Measurements from ENCODE around the gene ZDHHC24. TPM values are rescaled to one million over a fixed set of nuclear protein-coding genes. Genes with fewer than 3 reads are reported as not detected.

The ZDHHC24 gene
- polyA plus RNA-seq, 4 donors = 3.1 to 11.0 (median 5.5) TPM

DNA sequence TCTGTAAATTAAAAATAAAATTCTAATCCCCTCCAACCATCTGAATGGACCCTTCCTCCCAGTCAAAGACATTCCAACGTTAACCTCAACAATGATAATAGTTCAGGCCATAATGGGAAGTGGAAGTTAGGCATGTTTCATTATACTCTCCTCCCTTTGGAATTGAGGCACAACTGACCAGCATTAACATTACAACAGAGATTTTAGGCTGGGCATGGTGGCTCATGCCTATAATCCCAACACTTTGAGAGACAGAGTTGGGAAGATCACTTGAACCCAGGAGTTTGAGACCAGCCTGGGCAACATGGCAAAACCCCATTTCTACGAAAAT is 25.0 kb upstream of the ZDHHC24 start:
- Histone ChIP-seq H3K4me1 (ENCODE audit: control insufficient read depth in 3 of 3, insufficient read depth in 2 of 3, low read depth in 1 of 3, low read length in 2 of 3) (no peaks in the 10 kb centered on the region), H3K27ac (ENCODE audit: low read depth in 1 of 3, low read length in 2 of 3) (no peak overlapping the region), H3K9me3 (ENCODE audit: control insufficient read depth in 2 of 2, insufficient read depth in 1 of 2, low read depth in 1 of 2, low read length in 1 of 2) (no peaks in the 10 kb centered on the region), H3K4me3 (ENCODE audit: low read depth in 1 of 3, low read length in 3 of 3) (no peak overlapping the region), H3K36me3 (ENCODE audit: control insufficient read depth in 3 of 3, insufficient read depth in 2 of 3, low read depth in 1 of 3, low read length in 3 of 3) (no peaks in the 10 kb centered on the region), H3K27me3 (ENCODE audit: control insufficient read depth in 3 of 3, insufficient read depth in 3 of 3, low read length in 3 of 3) (peaks cover 0 to 28% (median 0%) of the 10 kb centered on the region in 3 donors)
- DNase-seq (no peak), FAIRE-seq (no peak)
- 64 to 77% (median 75%) methylated on average over 2 of the region's 2 CpGs for WGBS, 3 donors

DNA sequence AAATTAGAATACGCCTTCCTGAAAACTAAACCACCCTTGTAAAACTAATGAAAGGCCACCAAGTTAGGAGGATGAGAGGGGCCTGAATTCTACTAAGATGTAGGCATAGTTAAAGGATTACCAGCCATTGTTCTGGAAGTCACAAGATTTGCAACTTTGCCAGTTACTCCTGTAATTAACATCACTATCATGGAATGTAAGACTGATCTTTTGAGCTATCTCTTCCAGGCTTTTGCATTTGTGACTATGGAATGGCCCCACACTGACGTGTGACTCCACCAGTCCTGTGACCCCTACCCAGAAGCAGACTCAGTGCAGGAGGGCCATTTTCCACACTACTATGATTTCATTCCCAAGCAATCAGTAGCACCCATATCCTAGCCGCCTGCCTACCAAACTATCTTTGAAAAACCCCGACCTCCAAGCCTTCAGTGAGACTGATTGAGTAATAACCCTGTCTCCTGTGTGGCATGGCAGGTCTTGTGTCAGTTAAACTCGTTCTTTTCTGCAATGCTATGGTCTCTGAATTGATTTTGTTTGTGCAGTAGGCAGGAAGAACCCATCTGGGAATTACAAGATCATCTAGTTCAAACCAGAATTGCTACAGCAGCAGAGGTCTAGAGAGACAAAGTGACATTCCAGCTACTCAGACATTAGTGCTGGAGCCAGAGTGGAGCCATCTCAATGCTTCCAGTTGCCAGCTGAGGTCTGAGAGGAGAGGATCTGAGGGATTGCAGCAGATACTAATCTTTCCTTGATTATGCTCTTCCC is 24.4 kb upstream of the ZDHHC24 start:
- FAIRE-seq = no peak

DNA sequence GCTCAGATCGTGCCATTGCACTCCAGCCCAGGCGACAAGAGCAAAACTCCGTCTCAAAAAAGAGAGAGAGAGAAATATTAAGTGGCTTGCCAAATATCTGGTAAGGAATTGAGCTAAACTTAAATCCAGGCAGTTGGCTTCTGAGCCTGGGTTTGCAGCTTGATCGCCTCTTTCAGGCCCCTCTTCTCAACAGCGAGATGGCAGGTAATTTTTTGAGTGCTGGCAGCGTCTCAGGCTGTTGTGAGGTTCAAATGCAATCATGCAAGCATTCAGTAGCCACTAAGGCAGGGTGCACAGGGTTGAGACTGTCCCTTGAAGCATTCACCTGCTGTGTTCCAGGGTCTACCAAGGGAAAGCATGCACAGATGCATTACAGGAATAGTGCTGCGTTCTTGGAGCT is 23.2 kb upstream of the ZDHHC24 start:
- no peaks in the 10 kb centered on the region for H3K9me3 ChIP-seq (ENCODE audit: control insufficient read depth in 2 of 2, insufficient read depth in 1 of 2, low read depth in 1 of 2, low read length in 1 of 2)
- WGBS, 3 donors = 84 to 86% (median 85%) methylated on average over 7 of the region's 7 CpGs
- no peak for FAIRE-seq
- no peak overlapping the region for H3K4me3 ChIP-seq (ENCODE audit: low read depth in 1 of 3, low read length in 3 of 3)
- H3K27me3 ChIP-seq (ENCODE audit: control insufficient read depth in 3 of 3, insufficient read depth in 3 of 3, low read length in 3 of 3) = peaks cover 0 to 28% (median 0%) of the 10 kb centered on the region in 3 donors
- no peak overlapping the region for H3K27ac ChIP-seq (ENCODE audit: low read depth in 1 of 3, low read length in 2 of 3)
- H3K4me1 ChIP-seq (ENCODE audit: control insufficient read depth in 3 of 3, insufficient read depth in 2 of 3, low read depth in 1 of 3, low read length in 2 of 3) = no peaks in the 10 kb centered on the region
- H3K36me3 ChIP-seq (ENCODE audit: control insufficient read depth in 3 of 3, insufficient read depth in 2 of 3, low read depth in 1 of 3, low read length in 3 of 3) = peaks cover 0 to 3% (median 0%) of the 10 kb centered on the region in 3 donors
- no peak for DNase-seq

More for the DNA sequence above, 24.4 kb upstream of the ZDHHC24 start:
- Histone ChIP-seq H3K4me3 (ENCODE audit: low read depth in 1 of 3, low read length in 3 of 3) (no peak overlapping the region), H3K9me3 (ENCODE audit: control insufficient read depth in 2 of 2, insufficient read depth in 1 of 2, low read depth in 1 of 2, low read length in 1 of 2) (no peaks in the 10 kb centered on the region), H3K27me3 (ENCODE audit: control insufficient read depth in 3 of 3, insufficient read depth in 3 of 3, low read length in 3 of 3) (peaks cover 0 to 28% (median 0%) of the 10 kb centered on the region in 3 donors), H3K27ac (ENCODE audit: low read depth in 1 of 3, low read length in 2 of 3) (no peak overlapping the region), H3K4me1 (ENCODE audit: control insufficient read depth in 3 of 3, insufficient read depth in 2 of 3, low read depth in 1 of 3, low read length in 2 of 3) (no peaks in the 10 kb centered on the region), H3K36me3 (ENCODE audit: control insufficient read depth in 3 of 3, insufficient read depth in 2 of 3, low read depth in 1 of 3, low read length in 3 of 3) (peaks cover 0 to 3% (median 0%) of the 10 kb centered on the region in 3 donors)
- 56 to 64% (median 58%) methylated on average over 5 of the region's 5 CpGs for WGBS, 3 donors
- DNase-seq = no peak

DNA sequence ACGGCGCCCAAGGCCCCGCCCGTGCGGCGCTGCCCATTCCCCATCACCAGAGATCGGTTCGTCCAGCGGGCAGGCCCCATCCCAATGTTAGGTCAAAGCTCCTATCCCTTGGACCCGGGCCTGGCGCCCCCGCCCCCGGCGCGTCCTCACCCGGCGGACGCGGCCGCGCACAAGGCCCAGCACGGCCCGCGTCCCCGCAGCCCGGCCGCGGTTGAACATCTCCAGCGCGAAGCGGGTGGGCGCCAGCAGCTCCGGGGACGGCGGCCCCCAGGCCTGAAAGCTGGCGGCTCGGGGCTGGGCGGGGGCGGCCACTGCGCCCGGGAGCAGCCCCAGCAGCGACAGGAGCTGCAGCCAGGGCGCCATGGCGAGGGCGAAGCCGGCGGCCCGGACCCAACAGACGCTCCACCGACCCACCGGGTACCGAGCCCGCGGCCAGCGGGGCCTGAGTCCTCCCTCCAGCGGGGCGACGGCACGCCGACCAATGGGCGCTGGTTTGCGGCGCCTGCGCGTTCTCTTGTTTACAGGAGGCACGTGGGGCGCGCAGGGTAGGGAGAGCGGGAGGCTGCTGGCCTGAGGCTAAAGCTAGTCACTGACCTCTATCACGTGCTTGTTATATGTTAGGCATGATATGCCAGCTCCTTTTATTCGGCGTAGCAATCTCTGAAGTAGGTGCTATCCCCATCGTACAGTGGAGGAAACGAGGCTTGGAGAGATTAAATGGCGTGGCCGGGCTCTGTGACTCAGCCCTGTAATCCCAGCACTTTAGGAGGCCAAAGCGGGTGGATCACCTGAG is 22.5 kb upstream of the ZDHHC24 start, which contains the start of gene CTSF:
CTSF (minus strand) TSS at position 483 of the 793 bp plus-strand sequence; CDS start at position 363, 120 bp downstream.
- Histone ChIP-seq H3K4me1 (ENCODE audit: control insufficient read depth in 3 of 3, insufficient read depth in 2 of 3, low read depth in 1 of 3, low read length in 2 of 3) (no peaks in the 10 kb centered on the region), H3K4me3 (ENCODE audit: low read depth in 1 of 3, low read length in 3 of 3) (peak within 1 kb of the TSS in 1 of 3 donors; percentile 58), H3K9me3 (ENCODE audit: control insufficient read depth in 2 of 2, insufficient read depth in 1 of 2, low read depth in 1 of 2, low read length in 1 of 2) (no peaks in the 10 kb centered on the region), H3K27ac (ENCODE audit: low read depth in 1 of 3, low read length in 2 of 3) (no peak within 1 kb of the TSS), H3K36me3 (ENCODE audit: control insufficient read depth in 3 of 3, insufficient read depth in 2 of 3, low read depth in 1 of 3, low read length in 3 of 3) (peaks cover 0 to 3% (median 0%) of the 10 kb centered on the region in 3 donors), H3K27me3 (ENCODE audit: control insufficient read depth in 3 of 3, insufficient read depth in 3 of 3, low read length in 3 of 3) (peaks cover 0 to 28% (median 0%) of the 10 kb centered on the region in 3 donors)
- WGBS, 3 donors = 2 to 5% (median 5%) methylated on average over 54 to 77 of the region's 77 CpGs
- peak; percentile 70 for DNase-seq
- no peak for FAIRE-seq

DNA sequence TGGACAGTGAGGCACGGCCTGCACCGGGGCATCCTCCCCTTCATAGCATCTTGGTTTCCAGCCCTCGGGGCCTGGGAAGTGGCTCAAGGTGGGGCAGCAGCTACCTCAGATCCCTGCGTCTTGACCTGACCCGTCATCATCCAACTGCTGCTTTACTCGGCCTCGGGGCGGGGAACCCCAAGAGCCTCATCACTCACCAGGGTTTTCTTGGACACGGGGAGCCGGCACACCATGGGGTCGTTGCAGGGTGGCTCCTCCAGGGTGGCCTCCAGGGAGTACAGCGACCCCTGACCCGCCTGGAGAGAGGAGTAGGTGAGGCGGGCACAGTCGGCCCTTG is 21.9 kb upstream of the ZDHHC24 start:
- WGBS, 3 donors = 57 to 63% (median 60%) methylated on average over 15 of the region's 15 CpGs
- Histone ChIP-seq H3K4me1 (ENCODE audit: control insufficient read depth in 3 of 3, insufficient read depth in 2 of 3, low read depth in 1 of 3, low read length in 2 of 3) (no peaks in the 10 kb centered on the region), H3K27ac (ENCODE audit: low read depth in 1 of 3, low read length in 2 of 3) (no peak overlapping the region), H3K27me3 (ENCODE audit: control insufficient read depth in 3 of 3, insufficient read depth in 3 of 3, low read length in 3 of 3) (peaks cover 0 to 28% (median 0%) of the 10 kb centered on the region in 3 donors), H3K36me3 (ENCODE audit: control insufficient read depth in 3 of 3, insufficient read depth in 2 of 3, low read depth in 1 of 3, low read length in 3 of 3) (peaks cover 0 to 3% (median 0%) of the 10 kb centered on the region in 3 donors), H3K4me3 (ENCODE audit: low read depth in 1 of 3, low read length in 3 of 3) (peak overlapping the region in 1 of 3 donors; percentile 58), H3K9me3 (ENCODE audit: control insufficient read depth in 2 of 2, insufficient read depth in 1 of 2, low read depth in 1 of 2, low read length in 1 of 2) (no peaks in the 10 kb centered on the region)
- DNase-seq (no peak), FAIRE-seq (no peak)

DNA sequence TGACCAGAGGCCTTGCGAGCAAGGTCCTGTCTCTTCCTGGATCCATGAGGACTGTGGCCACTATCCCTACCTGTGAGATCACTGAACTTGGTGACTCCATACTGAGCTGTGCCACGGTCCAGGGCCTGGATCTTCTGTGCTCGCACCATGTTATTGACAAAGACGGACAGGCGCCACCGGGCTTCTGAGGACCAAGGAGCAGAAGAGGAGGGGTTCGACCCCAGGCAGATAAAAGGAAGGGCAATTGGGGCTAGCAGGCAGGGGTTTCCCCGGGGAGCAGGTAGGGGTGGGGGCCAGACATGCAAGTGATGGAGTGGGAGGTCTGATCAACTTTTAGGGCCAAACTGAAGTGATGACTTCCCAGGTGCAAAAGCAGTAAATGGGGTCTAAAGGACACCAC is 20.4 kb upstream of the ZDHHC24 start:
- Histone ChIP-seq H3K27ac (ENCODE audit: low read depth in 1 of 3, low read length in 2 of 3) (no peak overlapping the region), H3K36me3 (ENCODE audit: control insufficient read depth in 3 of 3, insufficient read depth in 2 of 3, low read depth in 1 of 3, low read length in 3 of 3) (peaks cover 0 to 3% (median 0%) of the 10 kb centered on the region in 3 donors), H3K27me3 (ENCODE audit: control insufficient read depth in 3 of 3, insufficient read depth in 3 of 3, low read length in 3 of 3) (peaks cover 0 to 28% (median 0%) of the 10 kb centered on the region in 3 donors), H3K4me1 (ENCODE audit: control insufficient read depth in 3 of 3, insufficient read depth in 2 of 3, low read depth in 1 of 3, low read length in 2 of 3) (no peaks in the 10 kb centered on the region), H3K4me3 (ENCODE audit: low read depth in 1 of 3, low read length in 3 of 3) (no peak overlapping the region), H3K9me3 (ENCODE audit: control insufficient read depth in 2 of 2, insufficient read depth in 1 of 2, low read depth in 1 of 2, low read length in 1 of 2) (no peaks in the 10 kb centered on the region)
- FAIRE-seq (no peak), DNase-seq (no peak)
- 87 to 92% (median 91%) methylated on average over 8 of the region's 8 CpGs for WGBS, 3 donors

DNA sequence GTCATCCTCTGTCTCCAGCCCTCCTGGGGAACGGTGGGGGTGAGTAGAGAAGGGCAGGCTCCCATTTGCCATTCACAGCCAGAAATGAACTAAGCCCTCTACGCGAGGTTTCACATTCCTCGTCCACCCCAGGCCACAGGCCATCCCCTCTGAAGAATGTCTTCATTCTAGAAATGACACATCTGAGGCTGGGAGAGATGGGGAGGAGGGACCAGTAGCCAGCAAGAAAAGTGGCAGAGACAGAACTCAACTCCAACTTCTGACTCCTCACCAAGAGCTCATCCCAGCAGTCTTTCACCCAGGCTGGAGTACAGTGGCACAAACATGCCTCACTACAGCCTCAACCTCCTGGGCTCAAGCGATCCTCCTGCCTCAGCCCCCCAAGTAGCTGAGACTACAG is 19.1 kb upstream of the ZDHHC24 start:
- peaks cover 0 to 3% (median 0%) of the 10 kb centered on the region in 3 donors for H3K36me3 ChIP-seq (ENCODE audit: control insufficient read depth in 3 of 3, insufficient read depth in 2 of 3, low read depth in 1 of 3, low read length in 3 of 3)
- no peaks in the 10 kb centered on the region for H3K4me1 ChIP-seq (ENCODE audit: control insufficient read depth in 3 of 3, insufficient read depth in 2 of 3, low read depth in 1 of 3, low read length in 2 of 3)
- 87 to 94% (median 88%) methylated on average over 5 of the region's 5 CpGs for WGBS, 3 donors
- FAIRE-seq = no peak
- no peaks in the 10 kb centered on the region for H3K9me3 ChIP-seq (ENCODE audit: control insufficient read depth in 2 of 2, insufficient read depth in 1 of 2, low read depth in 1 of 2, low read length in 1 of 2)
- no peak overlapping the region for H3K4me3 ChIP-seq (ENCODE audit: low read depth in 1 of 3, low read length in 3 of 3)
- H3K27me3 ChIP-seq (ENCODE audit: control insufficient read depth in 3 of 3, insufficient read depth in 3 of 3, low read length in 3 of 3) = peaks cover 0 to 31% (median 0%) of the 10 kb centered on the region in 3 donors
- H3K27ac ChIP-seq (ENCODE audit: low read depth in 1 of 3, low read length in 2 of 3) = no peak overlapping the region
- DNase-seq = no peak

DNA sequence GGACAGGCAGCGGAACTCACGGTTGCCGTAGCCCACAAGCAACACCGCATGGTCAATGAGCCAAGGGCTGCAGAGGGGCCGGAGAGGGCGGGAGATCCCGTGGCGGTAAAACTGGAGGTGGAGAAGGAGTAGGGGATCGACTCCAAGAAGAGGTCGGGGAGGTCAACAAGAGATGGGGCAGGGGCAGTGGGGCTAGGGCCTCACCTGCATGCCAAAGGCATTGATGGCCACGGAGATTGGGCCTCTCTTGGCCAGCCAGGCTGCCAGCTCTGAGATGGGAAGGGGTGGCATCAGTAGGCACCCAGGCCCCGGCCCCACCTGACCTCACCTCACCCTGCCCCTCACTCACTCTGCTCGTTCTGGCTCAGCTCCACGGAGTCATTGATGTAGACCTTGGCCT is 18.7 kb upstream of the ZDHHC24 start:
- no peaks in the 10 kb centered on the region for H3K9me3 ChIP-seq (ENCODE audit: control insufficient read depth in 2 of 2, insufficient read depth in 1 of 2, low read depth in 1 of 2, low read length in 1 of 2)
- DNase-seq (no peak), FAIRE-seq (no peak)
- peaks cover 0 to 34% (median 0%) of the 10 kb centered on the region in 3 donors for H3K27me3 ChIP-seq (ENCODE audit: control insufficient read depth in 3 of 3, insufficient read depth in 3 of 3, low read length in 3 of 3)
- H3K4me1 ChIP-seq (ENCODE audit: control insufficient read depth in 3 of 3, insufficient read depth in 2 of 3, low read depth in 1 of 3, low read length in 2 of 3) = no peaks in the 10 kb centered on the region
- H3K36me3 ChIP-seq (ENCODE audit: control insufficient read depth in 3 of 3, insufficient read depth in 2 of 3, low read depth in 1 of 3, low read length in 3 of 3) = peaks cover 0 to 3% (median 0%) of the 10 kb centered on the region in 3 donors
- no peak overlapping the region for H3K27ac ChIP-seq (ENCODE audit: low read depth in 1 of 3, low read length in 2 of 3)
- no peak overlapping the region for H3K4me3 ChIP-seq (ENCODE audit: low read depth in 1 of 3, low read length in 3 of 3)
- 87 to 91% (median 87%) methylated on average over 14 of the region's 14 CpGs for WGBS, 3 donors
